ENCODE data around the gene GGT6. TPM values are rescaled to one million over a fixed set of nuclear protein-coding genes. Genes with fewer than 3 reads are reported as not detected.

Gene GGT6
- 0.06 TPM for polyA plus RNA-seq (2013, experiment 1 of 2)
- 0.04 TPM for polyA plus RNA-seq (2013, experiment 2 of 2)

DNA sequence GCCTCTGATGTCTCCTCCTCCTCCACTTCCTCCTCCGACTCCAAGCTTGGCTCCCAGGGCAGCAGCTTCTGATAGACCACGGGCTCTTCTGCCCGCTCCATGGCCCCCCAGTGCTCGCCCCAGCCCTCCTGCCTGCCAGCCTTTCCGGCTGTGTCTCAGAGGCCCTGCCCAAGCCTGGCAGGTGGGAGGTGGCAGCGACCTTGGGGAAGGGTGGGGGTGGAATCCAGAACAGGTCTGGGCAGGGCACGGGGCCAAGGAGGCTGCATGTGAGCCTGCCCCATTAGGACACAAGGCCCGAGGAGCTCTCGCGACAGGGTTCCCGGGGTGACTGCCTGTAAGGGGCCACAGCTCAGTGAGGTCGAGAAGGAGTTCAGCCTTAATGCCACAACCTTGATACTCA lies at the start of gene GGT6:
Gene GGT6 (minus strand): TSS at position 157 of the 400 bp plus-strand sequence. CDS start 56 bp downstream, at position 101.
- Histone ChIP-seq H4K5ac (ENCODE audit: low read length) (no peak within 1 kb of the TSS), H3K36me3 (ENCODE audit: control insufficient read depth, insufficient read depth, low read length) (no peaks in the 10 kb centered on the region), H3K4me3 (ENCODE audit: low read length) (no peak within 1 kb of the TSS), H3K23ac (ENCODE audit: low read length) (no peak within 1 kb of the TSS), H3K27ac (ENCODE audit: low read depth, low read length) (no peak within 1 kb of the TSS), H2BK15ac (replicated peaks; ENCODE audit: low read depth) (no peak within 1 kb of the TSS), H3K4me2 (ENCODE audit: low read length) (no peak within 1 kb of the TSS), H2BK120ac (ENCODE audit: low read depth, low read length) (no peak within 1 kb of the TSS), H3K18ac (ENCODE audit: low read length) (no peak within 1 kb of the TSS), H3K9ac (ENCODE audit: low read length) (no peak within 1 kb of the TSS), H3K4me1 (ENCODE audit: control insufficient read depth, low read depth, low read length) (peaks cover 3% of the 10 kb centered on the region), H2AK5ac (ENCODE audit: low read length) (no peak within 1 kb of the TSS), H3K79me1 (ENCODE audit: low read length) (no peaks in the 10 kb centered on the region), H3K79me2 (ENCODE audit: control insufficient read depth, insufficient read depth, low read length) (no peaks in the 10 kb centered on the region), H3K4ac (ENCODE audit: low read depth, low read length) (no peak within 1 kb of the TSS), H2BK5ac (ENCODE audit: low read length) (no peak within 1 kb of the TSS), H3K27me3 (ENCODE audit: insufficient read depth, low read length, poor library complexity) (no peaks in the 10 kb centered on the region), H3K56ac (ENCODE audit: low read length) (no peak within 1 kb of the TSS), H4K8ac (ENCODE audit: low read depth, low read length) (no peak within 1 kb of the TSS)
- WGBS (ENCODE audit: extremely low coverage, insufficient coverage, low lambda C conversion rate), result no CpG with 5 or more reads among the region's 12 CpGs
- no peak for DNase-seq

DNA sequence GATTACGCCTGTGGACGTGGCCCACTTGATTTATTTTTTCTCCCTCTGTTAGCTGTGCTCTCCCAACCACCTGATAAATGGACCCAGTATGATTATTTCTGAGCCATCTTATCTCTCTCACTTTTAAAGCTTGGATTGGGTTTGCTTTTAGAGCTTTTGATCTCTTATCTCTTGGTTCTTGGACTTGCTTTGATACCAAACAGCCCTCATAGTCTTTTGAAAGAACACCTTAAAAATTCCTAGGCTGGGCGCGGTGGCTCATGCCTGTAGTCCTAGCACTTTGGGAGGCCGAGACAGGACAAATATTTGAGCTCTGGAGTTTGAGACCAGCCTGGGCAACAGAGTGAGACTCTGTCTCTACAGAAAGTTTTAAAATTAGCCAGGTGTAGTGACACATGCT lies 49.8 kb upstream of the GGT6 start:
- Histone ChIP-seq H3K27ac (ENCODE audit: low read depth, low read length) (no peak overlapping the region), H2AK5ac (ENCODE audit: low read length) (no peak overlapping the region), H4K8ac (ENCODE audit: low read depth, low read length) (no peak overlapping the region), H3K18ac (ENCODE audit: low read length) (no peak overlapping the region), H3K4me3 (ENCODE audit: low read length) (no peak overlapping the region), H2BK15ac (replicated peaks; ENCODE audit: low read depth) (no peak overlapping the region), H4K5ac (ENCODE audit: low read length) (no peak overlapping the region), H3K36me3 (ENCODE audit: control insufficient read depth, insufficient read depth, low read length) (no peaks in the 10 kb centered on the region), H2BK120ac (ENCODE audit: low read depth, low read length) (no peak overlapping the region), H3K79me2 (ENCODE audit: control insufficient read depth, insufficient read depth, low read length) (no peaks in the 10 kb centered on the region), H3K79me1 (ENCODE audit: low read length) (no peaks in the 10 kb centered on the region), H3K4me1 (ENCODE audit: control insufficient read depth, low read depth, low read length) (no peaks in the 10 kb centered on the region), H2BK5ac (ENCODE audit: low read length) (no peak overlapping the region), H3K23ac (ENCODE audit: low read length) (no peak overlapping the region), H3K56ac (ENCODE audit: low read length) (no peak overlapping the region), H3K4me2 (ENCODE audit: low read length) (no peak overlapping the region), H3K4ac (ENCODE audit: low read depth, low read length) (no peak overlapping the region), H3K27me3 (ENCODE audit: insufficient read depth, low read length, poor library complexity) (no peaks in the 10 kb centered on the region), H3K9ac (ENCODE audit: low read length) (no peak overlapping the region)
- DNase-seq, result no peak
- no CpG with 5 or more reads among the region's 5 CpGs for WGBS (ENCODE audit: extremely low coverage, insufficient coverage, low lambda C conversion rate)

DNA sequence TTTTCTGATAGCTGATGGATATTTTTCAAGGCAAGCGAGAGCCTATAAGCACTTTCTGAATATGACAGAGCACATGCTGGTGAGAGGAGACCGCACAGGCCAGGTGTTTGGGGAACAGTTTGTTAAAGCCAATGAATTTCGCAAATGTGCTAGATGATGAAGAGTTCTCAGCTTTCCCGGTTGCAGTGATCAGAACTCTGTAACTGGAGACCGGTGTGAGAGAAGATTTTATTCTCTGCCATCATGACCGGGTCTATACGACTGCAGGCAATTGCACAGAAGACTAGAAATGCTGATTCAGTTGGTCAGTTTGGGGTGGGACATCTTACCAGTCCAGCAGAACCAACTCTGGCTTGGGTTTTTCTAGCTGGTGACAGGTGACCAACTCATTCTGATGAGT lies 49.4 kb upstream of the GGT6 start:
- Histone ChIP-seq H3K27ac (ENCODE audit: low read depth, low read length) (no peak overlapping the region), H2BK5ac (ENCODE audit: low read length) (no peak overlapping the region), H4K5ac (ENCODE audit: low read length) (no peak overlapping the region), H2AK5ac (ENCODE audit: low read length) (no peak overlapping the region), H3K4me2 (ENCODE audit: low read length) (no peak overlapping the region), H2BK15ac (replicated peaks; ENCODE audit: low read depth) (no peak overlapping the region), H3K23ac (ENCODE audit: low read length) (no peak overlapping the region), H3K4ac (ENCODE audit: low read depth, low read length) (no peak overlapping the region), H3K9ac (ENCODE audit: low read length) (no peak overlapping the region), H4K8ac (ENCODE audit: low read depth, low read length) (no peak overlapping the region), H3K79me2 (ENCODE audit: control insufficient read depth, insufficient read depth, low read length) (no peaks in the 10 kb centered on the region), H3K79me1 (ENCODE audit: low read length) (no peaks in the 10 kb centered on the region), H3K56ac (ENCODE audit: low read length) (no peak overlapping the region), H2BK120ac (ENCODE audit: low read depth, low read length) (no peak overlapping the region), H3K27me3 (ENCODE audit: insufficient read depth, low read length, poor library complexity) (no peaks in the 10 kb centered on the region), H3K18ac (ENCODE audit: low read length) (no peak overlapping the region), H3K4me1 (ENCODE audit: control insufficient read depth, low read depth, low read length) (no peaks in the 10 kb centered on the region), H3K36me3 (ENCODE audit: control insufficient read depth, insufficient read depth, low read length) (no peaks in the 10 kb centered on the region), H3K4me3 (ENCODE audit: low read length) (no peak overlapping the region)
- WGBS (ENCODE audit: extremely low coverage, insufficient coverage, low lambda C conversion rate), result no CpG with 5 or more reads among the region's 7 CpGs
- DNase-seq, result no peak

DNA sequence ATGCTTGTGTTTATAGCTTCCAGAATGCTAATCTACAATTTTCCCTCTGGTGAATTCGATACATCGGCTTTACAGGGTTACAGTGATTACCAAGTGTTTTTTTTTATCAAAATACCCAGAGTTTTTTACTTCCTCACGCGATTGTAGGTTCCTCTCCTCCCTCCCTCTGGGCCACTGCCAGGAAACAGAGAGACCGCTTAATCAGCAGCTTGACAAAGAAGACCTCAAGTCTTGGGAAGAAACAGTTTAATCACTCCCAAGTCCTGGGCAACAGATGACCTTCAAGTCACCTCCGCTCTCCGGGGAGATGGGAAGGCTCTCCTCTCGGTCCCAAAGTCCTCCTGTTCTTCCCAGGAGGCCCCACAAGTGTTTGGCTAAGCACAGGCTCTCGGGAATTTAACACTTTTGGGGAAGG lies 47.4 kb upstream of the GGT6 start:
- Histone ChIP-seq H3K9ac (ENCODE audit: low read length) (no peak overlapping the region), H3K56ac (ENCODE audit: low read length) (peak overlapping the region; percentile 15), H2BK120ac (ENCODE audit: low read depth, low read length) (no peak overlapping the region), H3K18ac (ENCODE audit: low read length) (no peak overlapping the region), H3K27ac (ENCODE audit: low read depth, low read length) (no peak overlapping the region), H3K36me3 (ENCODE audit: control insufficient read depth, insufficient read depth, low read length) (no peaks in the 10 kb centered on the region), H4K8ac (ENCODE audit: low read depth, low read length) (no peak overlapping the region), H3K27me3 (ENCODE audit: insufficient read depth, low read length, poor library complexity) (no peaks in the 10 kb centered on the region), H3K79me1 (ENCODE audit: low read length) (no peaks in the 10 kb centered on the region), H2AK5ac (ENCODE audit: low read length) (no peak overlapping the region), H3K4ac (ENCODE audit: low read depth, low read length) (no peak overlapping the region), H2BK5ac (ENCODE audit: low read length) (no peak overlapping the region), H3K4me1 (ENCODE audit: control insufficient read depth, low read depth, low read length) (no peaks in the 10 kb centered on the region), H3K4me3 (ENCODE audit: low read length) (no peak overlapping the region), H4K5ac (ENCODE audit: low read length) (no peak overlapping the region), H3K79me2 (ENCODE audit: control insufficient read depth, insufficient read depth, low read length) (no peaks in the 10 kb centered on the region), H3K23ac (ENCODE audit: low read length) (no peak overlapping the region), H2BK15ac (replicated peaks; ENCODE audit: low read depth) (no peak overlapping the region), H3K4me2 (ENCODE audit: low read length) (no peak overlapping the region)
- no CpG with 5 or more reads among the region's 9 CpGs for WGBS (ENCODE audit: extremely low coverage, insufficient coverage, low lambda C conversion rate)
- no peak for DNase-seq

DNA sequence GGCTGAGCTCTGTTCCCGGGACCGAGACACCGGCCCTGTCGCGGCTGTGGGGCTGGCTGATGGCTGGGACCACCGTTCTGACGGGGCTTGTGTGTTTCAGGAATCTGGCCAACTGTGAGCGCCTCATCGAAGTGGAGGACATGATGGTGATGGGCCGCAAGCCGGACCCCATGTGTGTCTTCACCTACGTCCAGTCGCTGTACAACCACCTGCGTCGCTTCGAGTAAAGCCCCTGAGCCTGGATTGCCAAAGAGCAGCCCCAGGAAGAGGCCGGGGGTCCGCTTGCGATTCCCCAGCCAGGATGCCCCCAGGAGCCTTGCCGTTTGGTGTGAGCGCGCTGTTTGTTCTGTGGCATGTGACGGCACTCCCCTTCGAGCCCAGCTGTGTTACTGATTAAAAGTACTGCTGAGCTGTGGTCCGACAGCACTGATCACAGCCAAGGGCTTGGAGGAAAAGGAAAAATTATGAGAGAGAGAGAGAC lies 46.9 kb upstream of the GGT6 start:
- Histone ChIP-seq H3K56ac (ENCODE audit: low read length) (no peak overlapping the region), H3K4me2 (ENCODE audit: low read length) (no peak overlapping the region), H3K18ac (ENCODE audit: low read length) (no peak overlapping the region), H2BK15ac (replicated peaks; ENCODE audit: low read depth) (no peak overlapping the region), H3K79me2 (ENCODE audit: control insufficient read depth, insufficient read depth, low read length) (no peaks in the 10 kb centered on the region), H3K79me1 (ENCODE audit: low read length) (no peaks in the 10 kb centered on the region), H4K5ac (ENCODE audit: low read length) (no peak overlapping the region), H3K27me3 (ENCODE audit: insufficient read depth, low read length, poor library complexity) (no peaks in the 10 kb centered on the region), H2BK120ac (ENCODE audit: low read depth, low read length) (no peak overlapping the region), H3K4ac (ENCODE audit: low read depth, low read length) (no peak overlapping the region), H3K23ac (ENCODE audit: low read length) (no peak overlapping the region), H2BK5ac (ENCODE audit: low read length) (no peak overlapping the region), H3K36me3 (ENCODE audit: control insufficient read depth, insufficient read depth, low read length) (no peaks in the 10 kb centered on the region), H4K8ac (ENCODE audit: low read depth, low read length) (no peak overlapping the region), H3K9ac (ENCODE audit: low read length) (no peak overlapping the region), H3K4me1 (ENCODE audit: control insufficient read depth, low read depth, low read length) (no peaks in the 10 kb centered on the region), H3K4me3 (ENCODE audit: low read length) (no peak overlapping the region), H3K27ac (ENCODE audit: low read depth, low read length) (no peak overlapping the region), H2AK5ac (ENCODE audit: low read length) (no peak overlapping the region)
- WGBS (ENCODE audit: extremely low coverage, insufficient coverage, low lambda C conversion rate), result no CpG with 5 or more reads among the region's 25 CpGs
- no peak for DNase-seq

- Histone ChIP-seq H2BK5ac (ENCODE audit: low read length) (no peak overlapping the region), H3K4me3 (ENCODE audit: low read length) (no peak overlapping the region), H3K4ac (ENCODE audit: low read depth, low read length) (no peak overlapping the region), H3K27ac (ENCODE audit: low read depth, low read length) (no peak overlapping the region), H3K79me1 (ENCODE audit: low read length) (no peaks in the 10 kb centered on the region), H3K9ac (ENCODE audit: low read length) (no peak overlapping the region), H2BK120ac (ENCODE audit: low read depth, low read length) (no peak overlapping the region), H4K8ac (ENCODE audit: low read depth, low read length) (no peak overlapping the region), H3K4me1 (ENCODE audit: control insufficient read depth, low read depth, low read length) (no peaks in the 10 kb centered on the region), H3K23ac (ENCODE audit: low read length) (no peak overlapping the region), H3K4me2 (ENCODE audit: low read length) (no peak overlapping the region), H2AK5ac (ENCODE audit: low read length) (no peak overlapping the region), H2BK15ac (replicated peaks; ENCODE audit: low read depth) (no peak overlapping the region), H3K18ac (ENCODE audit: low read length) (no peak overlapping the region), H3K36me3 (ENCODE audit: control insufficient read depth, insufficient read depth, low read length) (no peaks in the 10 kb centered on the region), H3K79me2 (ENCODE audit: control insufficient read depth, insufficient read depth, low read length) (no peaks in the 10 kb centered on the region), H3K27me3 (ENCODE audit: insufficient read depth, low read length, poor library complexity) (no peaks in the 10 kb centered on the region), H4K5ac (ENCODE audit: low read length) (no peak overlapping the region), H3K56ac (ENCODE audit: low read length) (no peak overlapping the region)
- no CpG with 5 or more reads among the region's 12 CpGs for WGBS (ENCODE audit: extremely low coverage, insufficient coverage, low lambda C conversion rate)
- DNase-seq, result no peak
These were observed 45.4 kb upstream of the GGT6 start for GRCh38 chr17:4605826-4606225.
